Measurements from ENCODE around the gene TENM4.

- no peak for TF ChIP-seq RARB (CRISPR knock-in tag; IDR thresholded peaks at IDR 0.05)
- TF ChIP-seq PATZ1 (CRISPR knock-in tag; IDR thresholded peaks at IDR 0.05; ENCODE audit: borderline replicate concordance): no peak
- no peak for TF ChIP-seq ARNTL (CRISPR knock-in tag; IDR thresholded peaks at IDR 0.05; ENCODE audit: borderline replicate concordance, low read depth)
- TF ChIP-seq ESRRG (CRISPR knock-in tag; IDR thresholded peaks at IDR 0.05): no peak
- TF ChIP-seq CSDC2 (CRISPR knock-in tag; IDR thresholded peaks at IDR 0.05): no peak
- TF ChIP-seq ZNF565 (CRISPR knock-in tag; conservative IDR thresholded peaks at IDR 0.05; ENCODE audit: low read depth): no peak
- no peak for TF ChIP-seq ISL1 (CRISPR knock-in tag; IDR thresholded peaks at IDR 0.05)
- TF ChIP-seq TOX (CRISPR knock-in tag; IDR thresholded peaks at IDR 0.05; ENCODE audit: borderline replicate concordance): no peak
- TF ChIP-seq, protein P1, sequence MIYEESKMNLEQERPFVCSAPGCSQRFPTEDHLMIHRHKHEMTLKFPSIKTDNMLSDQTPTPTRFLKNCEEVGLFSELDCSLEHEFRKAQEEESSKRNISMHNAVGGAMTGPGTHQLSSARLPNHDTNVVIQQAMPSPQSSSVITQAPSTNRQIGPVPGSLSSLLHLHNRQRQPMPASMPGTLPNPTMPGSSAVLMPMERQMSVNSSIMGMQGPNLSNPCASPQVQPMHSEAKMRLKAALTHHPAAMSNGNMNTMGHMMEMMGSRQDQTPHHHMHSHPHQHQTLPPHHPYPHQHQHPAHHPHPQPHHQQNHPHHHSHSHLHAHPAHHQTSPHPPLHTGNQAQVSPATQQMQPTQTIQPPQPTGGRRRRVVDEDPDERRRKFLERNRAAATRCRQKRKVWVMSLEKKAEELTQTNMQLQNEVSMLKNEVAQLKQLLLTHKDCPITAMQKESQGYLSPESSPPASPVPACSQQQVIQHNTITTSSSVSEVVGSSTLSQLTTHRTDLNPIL (CRISPR knock-in tag; IDR thresholded peaks at IDR 0.05; ENCODE audit: low read depth): no peak
- TF ChIP-seq BACH2 (CRISPR knock-in tag; IDR thresholded peaks at IDR 0.05; ENCODE audit: borderline replicate concordance): no peak
- TF ChIP-seq ZNF8 (CRISPR knock-in tag; IDR thresholded peaks at IDR 0.05): no peak
- TF ChIP-seq ZNF70 (CRISPR knock-in tag; IDR thresholded peaks at IDR 0.05): no peak
- TF ChIP-seq ZFP3 (CRISPR knock-in tag; IDR thresholded peaks at IDR 0.05): no peak
These were observed 150.1 kb downstream of the TENM4 start for GRCh38 chr11:79290761-79291160.
